H1 (cell line): ENCODE results near the gene CFAP97D1. TPM values are rescaled to one million over a fixed set of nuclear protein-coding genes. Genes with fewer than 3 reads are reported as not detected.

Experiments used
- KDM1A ChIP-seq: fragments of 200-600, 300-600 bp; sonication (generic); IDR thresholded peaks from 2 replicates; pipeline ENCODE4 v1.7.1; 2016; ENCODE audit warnings: mild to moderate bottlenecking, low read length, borderline replicate concordance
- polyA plus RNA-seq, 7 experiments: library from polyadenylated mRNA; depleted of rRNA in 3 of 7; stranded (reverse) in 5 of 7; unstranded in 2 of 7; fragments of >200 nt in 5 of 7; fragments of 200-250 nt in 2 of 7; gene quantifications; 1 replicate in 5 of 7; 2 replicates in 1 of 7; 4 replicates in 1 of 7; pipeline versions ENCODE4 v1.2.1 to v1.2.3, GENCODE V29; 2011 to 2013; ENCODE audit warnings: missing spikeins in 2 of 7, mixed read lengths in 2 of 7
- total RNA-seq: library from RNA; stranded (reverse); fragmentation: NEBNext Ultra II Directional; extraction: Animal tissue kit (Norgen Biotek cat#: 25700); gene quantifications from 2 replicates; pipeline ENCODE4 v1.2.1, GENCODE V29; 2021
- TF ChIP-seq, protein P1 (sequence below): IDR thresholded peaks from 2 replicates; pipeline ENCODE4 v1.6.1; 2011; ENCODE audit warnings: low read depth, mild to moderate bottlenecking, low read length; ENCODE audit not compliant: insufficient read depth

Gene CFAP97D1
- total and polyA plus RNA-seq, 2 of the 8 experiments (the other 6 are each of a cell fraction or from before 2014, with no cell fraction given): 0.02 to 0.07 TPM

- no peak for TF ChIP-seq KDM1A
- TF ChIP-seq, protein P1, sequence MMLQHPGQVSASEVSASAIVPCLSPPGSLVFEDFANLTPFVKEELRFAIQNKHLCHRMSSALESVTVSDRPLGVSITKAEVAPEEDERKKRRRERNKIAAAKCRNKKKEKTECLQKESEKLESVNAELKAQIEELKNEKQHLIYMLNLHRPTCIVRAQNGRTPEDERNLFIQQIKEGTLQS: no peak
Observed at GRCh38 chr17:43758497-43759174, 21.6 kb upstream of the CFAP97D1 start, which contains the start of gene SOST (continued).
